Measurements from ENCODE around the gene IL23R. TPM values are rescaled to one million over a fixed set of nuclear protein-coding genes. Genes with fewer than 3 reads are reported as not detected.

Gene IL23R
- polyA plus RNA-seq, 3 donors from 2014 or later, result 0.12 to 1.4 (median 0.23) TPM

Other genes starting within 250 kb of the IL23R start
- under 1 TPM in 2 of 3 donors, not detected in 1; 0.27 to 0.57 TPM for gene DNAI4, start 241.6 kb upstream of the IL23R start, polyA plus RNA-seq
- gene MIER1, start 241.5 kb upstream of the IL23R start, polyA plus RNA-seq, result 10 to 100 TPM; 24.0 to 48.7 (median 42.0) TPM
- gene SLC35D1, start 112.3 kb upstream of the IL23R start, polyA plus RNA-seq, result 1 to 10 TPM; 1.2 to 3.7 (median 3.1) TPM
- gene C1orf141, start 31.5 kb upstream of the IL23R start, polyA plus RNA-seq, result not detected
- gene IL12RB2, start 141.4 kb downstream of the IL23R start, polyA plus RNA-seq, result 10 to 100 TPM; 33.3 to 68.1 (median 40.5) TPM